Fibroblast of upper back skin (primary cell): ENCODE measurements around the gene CTNND1.
"Not testable (repeated sequence)": the region's sequence is repeated elsewhere in the genome, so short reads cannot be mapped to it uniquely, and the experiment has no call there.

ENCODE experiments used
- DNase-seq: peaks from one replicate; pipeline ENCODE4 v3.0.0-alpha.2; 2013

The CTNND1 gene

DNA sequence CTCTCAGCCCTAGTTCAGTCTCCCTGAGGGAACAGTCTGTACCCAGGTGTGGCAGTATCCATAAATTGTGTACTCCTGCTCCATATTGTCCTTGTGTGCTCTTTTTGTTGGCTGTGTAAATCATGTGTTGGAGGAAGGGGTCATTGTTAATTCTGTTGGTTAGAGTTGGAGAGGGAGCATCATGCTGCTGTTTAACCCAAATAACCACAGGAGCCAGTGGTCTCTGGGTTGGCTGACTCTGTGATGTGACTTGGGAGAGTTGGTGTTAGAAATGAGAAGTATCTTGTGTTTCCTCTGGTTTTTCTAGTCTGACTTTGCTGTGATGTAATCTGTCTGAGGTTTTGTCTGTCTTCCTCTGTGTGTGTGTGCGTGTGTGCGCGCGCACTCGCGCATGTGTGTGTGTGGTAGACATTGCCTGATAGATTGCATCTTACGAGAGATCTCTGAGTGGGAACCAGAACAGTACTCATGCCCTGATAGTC, 30.5 kb downstream of the CTNND1 start:
- peak; percentile 39 for DNase-seq

DNA sequence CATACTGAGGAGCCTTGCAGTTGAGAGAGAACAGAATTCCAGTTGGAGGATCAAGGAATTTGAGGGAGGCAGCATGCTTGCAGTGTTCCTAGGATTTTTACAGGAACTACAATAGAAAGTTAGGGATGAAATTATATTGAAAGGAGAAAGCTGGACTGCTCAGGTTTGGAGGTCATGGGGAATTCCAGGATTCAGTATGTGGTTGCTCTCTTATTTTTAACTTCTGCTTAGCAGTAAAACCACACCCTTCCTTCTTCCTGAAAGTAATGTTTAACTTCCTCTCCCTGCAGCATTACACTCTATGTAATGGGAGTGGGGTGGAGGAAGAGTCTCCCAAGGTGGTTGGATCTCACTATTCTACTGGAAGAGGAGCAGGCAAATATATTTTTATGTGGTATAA, 31.3 kb downstream of the CTNND1 start:
- no peak for DNase-seq

DNA sequence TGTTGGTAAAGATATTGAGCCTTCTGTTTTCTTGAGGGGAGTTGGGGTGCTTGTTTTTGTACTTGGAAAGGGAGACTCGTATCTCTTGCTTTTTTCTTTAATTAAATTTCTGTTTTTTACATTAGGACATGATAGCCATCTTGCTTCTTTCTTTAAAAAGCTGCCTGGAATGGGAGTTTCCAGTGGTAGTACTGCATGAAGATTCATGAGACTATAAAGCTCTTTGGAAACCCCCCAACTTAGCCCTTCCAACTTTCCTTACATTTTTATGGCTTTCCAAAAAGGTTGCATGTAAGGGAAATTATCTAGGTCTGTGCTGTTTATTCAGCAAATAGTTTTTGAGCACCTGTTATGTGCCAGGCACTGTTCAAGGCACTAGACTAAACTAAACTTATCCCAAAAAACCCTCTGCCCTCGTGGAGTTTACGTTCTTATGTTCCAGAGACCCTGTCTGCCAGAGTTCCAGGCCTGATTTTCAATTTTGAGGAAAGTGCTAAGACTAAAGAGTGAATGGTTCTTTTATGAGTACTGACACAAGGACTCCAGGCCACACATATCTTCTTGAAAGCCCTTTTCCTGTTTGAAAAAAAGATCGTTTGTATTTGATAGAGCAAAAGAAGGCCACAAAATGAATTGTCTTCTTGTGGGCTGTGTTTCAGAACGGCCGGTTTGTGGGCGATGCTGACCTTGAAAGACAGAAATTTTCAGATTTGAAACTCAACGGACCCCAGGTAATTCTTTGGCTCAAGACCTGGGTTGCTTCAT, 31.9 kb downstream of the CTNND1 start:
- DNase-seq: no peak

DNA sequence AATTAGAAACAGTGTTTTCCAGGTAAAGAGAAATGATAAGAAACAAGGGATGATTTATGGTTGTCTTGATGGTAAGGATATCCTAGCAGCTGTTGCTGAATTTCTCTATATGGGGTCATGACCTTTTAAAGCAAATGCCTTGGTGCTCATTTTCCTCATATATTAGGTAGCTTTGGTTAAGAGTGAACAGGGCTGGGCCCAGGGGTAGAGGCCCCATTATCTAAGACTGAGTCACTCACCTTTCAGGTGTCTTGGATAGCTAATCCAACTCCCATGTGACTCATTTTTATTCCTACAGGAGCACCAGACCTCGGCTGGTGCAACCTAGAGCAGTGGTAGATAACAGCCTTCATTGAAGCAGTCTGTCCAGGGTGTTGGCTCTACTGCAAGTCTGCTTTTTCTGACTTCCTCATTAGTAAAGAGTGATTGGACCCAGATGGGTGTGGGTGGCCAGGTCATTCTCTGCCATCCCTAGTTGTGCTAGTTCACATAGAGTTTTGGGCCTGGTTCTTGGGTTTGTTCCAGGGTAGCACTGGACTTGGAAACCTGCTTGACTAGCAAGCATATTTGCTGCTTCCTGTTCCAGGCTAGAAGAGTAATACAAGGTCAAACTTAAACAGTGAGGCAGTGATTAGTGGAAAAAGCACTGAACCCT, 37.4 kb downstream of the CTNND1 start:
- peak; percentile 19 for DNase-seq

DNA sequence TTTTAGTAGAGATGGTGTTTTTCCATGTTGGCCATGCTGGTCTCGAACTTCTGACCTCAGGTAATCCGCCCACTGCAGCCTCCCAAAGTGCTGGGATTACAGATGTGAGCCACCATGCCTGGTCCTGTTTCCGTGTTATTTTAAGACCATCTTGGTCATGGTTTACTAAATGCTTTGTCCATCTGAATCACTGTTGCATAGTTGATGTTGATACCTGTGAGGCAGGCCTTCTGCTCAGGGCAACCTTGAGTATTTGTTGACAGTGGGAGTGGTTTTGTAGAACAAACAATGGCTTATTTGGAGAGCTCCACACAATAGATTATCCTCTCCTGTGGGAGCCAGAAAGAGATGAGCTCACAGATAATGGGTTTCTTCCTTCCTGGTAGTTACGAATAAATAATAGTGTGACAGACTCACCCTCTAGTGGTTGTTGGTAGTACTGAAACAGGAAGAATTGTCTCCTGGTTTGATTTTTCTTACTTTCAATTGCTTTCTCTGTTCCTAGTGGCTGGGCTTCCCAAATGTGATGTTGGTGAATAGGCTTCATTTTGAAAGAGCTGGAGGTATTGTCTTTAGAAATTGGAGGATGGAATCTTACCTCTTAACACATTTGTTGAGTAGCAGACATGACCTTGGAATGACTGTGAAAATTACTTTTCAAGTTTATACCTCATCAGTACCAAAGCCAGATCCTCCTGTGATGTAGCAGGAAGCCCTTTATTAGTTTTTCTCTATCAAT, 39.0 kb downstream of the CTNND1 start:
- peak; percentile 61 for DNase-seq

DNA sequence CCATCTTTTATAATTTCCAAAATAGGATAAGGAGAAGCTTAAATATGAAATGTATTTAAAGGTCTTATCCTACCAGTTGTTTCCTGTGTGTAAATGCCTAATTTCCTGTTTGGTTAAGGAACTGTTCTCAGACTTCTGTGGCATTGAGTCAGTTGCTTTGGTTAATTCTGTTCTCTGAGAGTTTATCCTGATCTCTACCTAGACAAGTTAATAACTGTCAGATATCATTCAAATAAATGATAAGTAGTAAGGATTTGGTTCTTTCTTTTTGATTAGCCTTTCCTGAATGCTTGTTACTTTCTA, 39.5 kb downstream of the CTNND1 start:
- DNase-seq: no peak

DNA sequence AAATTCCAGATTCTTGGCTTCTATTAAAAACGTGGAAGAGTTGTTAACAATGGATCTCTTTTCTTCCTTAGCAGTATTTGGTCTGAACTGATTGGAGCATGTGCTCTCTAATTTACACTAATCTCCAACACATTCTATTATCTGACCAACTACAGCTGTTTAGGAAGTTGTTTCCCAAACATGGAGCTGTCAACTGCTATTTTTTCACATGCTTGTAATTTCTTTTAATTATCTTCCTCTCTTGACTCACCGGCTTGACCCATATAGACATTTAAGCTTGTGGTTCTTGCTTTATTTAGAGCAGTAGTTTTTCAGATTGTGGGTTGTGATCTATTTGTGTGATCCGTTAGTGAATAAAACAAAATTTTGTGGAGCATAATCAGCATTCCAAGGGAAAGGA, 40.8 kb downstream of the CTNND1 start:
- no peak for DNase-seq

DNA sequence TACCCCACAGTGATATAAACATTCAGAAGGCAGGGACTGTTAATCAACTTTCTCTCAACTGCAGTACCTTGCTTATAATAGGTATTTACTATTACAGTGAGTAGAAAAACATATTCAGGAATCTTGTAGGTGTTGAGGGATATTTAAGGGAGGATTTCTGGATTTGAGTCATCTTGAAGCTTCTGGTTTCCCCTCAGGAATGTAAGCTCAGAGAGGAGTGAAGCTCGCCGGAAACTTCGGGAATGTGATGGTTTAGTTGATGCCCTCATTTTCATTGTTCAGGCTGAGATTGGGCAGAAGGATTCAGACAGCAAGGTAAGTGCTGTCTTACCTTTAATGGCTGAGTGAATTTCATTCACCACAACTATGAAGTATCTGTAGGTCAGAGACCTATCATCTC, 42.9 kb downstream of the CTNND1 start:
- DNase-seq: no peak

DNA sequence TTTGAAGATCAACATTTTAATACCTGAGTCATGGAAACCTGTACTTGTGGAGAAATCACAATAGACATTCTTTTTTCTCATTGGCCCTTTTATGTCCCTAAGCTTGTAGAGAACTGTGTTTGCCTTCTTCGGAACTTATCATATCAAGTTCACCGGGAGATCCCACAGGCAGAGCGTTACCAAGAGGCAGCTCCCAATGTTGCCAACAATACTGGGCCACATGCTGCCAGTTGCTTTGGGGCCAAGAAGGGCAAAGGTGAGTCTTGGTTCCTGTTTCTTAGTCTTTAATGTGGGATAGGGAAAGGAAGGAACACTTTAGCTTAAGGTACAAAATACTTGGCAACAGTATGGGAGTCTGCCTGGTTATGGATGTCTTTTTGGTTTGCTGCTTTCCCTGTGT, 44.2 kb downstream of the CTNND1 start:
- no peak for DNase-seq

DNA sequence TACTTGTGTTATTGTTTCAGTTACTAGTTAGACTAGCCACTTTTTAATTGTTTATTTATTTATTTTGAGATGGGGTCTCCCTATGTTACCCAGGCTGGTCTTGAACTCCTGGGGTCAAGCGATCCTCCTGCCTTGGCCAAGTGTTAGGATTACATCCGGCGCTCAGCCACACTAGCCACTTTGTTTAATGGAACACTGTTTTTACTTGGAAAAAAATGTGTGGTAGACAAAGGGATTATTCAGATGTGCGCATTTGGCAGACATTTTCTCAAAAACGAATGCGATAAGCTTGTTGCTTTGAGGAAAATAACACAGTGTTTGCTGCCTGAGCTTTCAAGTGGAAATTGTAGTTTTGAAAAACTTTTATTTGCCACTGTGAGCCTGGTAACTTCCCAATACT, 51.0 kb downstream of the CTNND1 start:
- no peak for DNase-seq

DNA sequence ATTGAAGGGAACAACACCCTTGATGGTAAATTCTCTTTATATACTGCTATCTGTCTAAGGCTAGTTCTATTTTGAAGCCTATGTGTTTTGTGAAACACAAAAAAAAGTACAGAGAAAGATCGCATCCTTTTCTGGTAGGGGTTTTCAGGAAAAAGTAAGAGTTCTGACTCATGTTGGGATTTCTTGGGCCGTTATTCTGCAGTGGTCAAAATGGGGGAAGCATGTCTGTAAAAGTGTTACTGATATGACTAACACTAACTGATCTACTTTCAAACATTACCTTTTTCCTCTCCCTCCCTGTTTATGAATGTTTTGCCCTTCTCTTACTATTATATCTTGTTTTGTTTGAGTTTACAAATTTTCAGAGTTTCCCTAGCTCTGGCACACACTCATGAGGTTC, 53.9 kb downstream of the CTNND1 start:
- no peak for DNase-seq

DNA sequence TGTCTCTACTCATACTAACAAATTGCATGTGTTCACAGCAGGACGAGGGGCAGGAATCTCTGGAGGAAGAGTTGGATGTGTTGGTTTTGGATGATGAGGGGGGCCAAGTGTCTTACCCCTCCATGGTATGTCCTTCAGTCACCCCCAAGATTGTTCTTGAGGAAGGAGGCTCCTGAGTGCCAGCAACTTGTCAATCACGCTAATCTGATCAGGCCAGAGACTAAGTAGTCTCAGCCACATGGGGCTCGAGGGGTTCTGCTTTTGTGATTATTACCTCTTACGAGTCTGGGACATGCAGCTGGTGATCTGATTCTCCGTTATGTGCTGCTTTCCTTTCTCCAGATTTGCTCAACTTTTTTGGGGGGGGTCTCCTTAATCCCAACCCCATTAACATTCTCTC, 54.3 kb downstream of the CTNND1 start:
- DNase-seq: no peak

DNA sequence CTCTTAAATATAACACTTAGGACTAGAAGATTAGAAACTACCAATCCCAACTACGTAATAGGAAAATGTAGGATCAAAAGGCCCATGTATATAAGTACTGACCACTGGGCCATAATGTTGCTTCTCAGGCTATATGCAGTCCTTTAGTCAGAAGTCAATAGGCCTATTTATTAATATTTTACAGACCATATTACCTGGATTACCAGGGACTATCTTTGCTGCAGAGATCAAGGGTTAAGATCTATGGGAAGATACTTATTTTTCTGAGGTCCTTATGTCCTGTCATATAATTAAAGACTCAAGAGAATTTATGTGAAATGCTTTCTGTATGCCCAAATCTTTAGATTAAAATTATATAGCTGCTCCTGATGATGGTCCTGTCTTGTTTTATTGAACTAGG, 57.2 kb downstream of the CTNND1 start:
- DNase-seq: no peak

DNA sequence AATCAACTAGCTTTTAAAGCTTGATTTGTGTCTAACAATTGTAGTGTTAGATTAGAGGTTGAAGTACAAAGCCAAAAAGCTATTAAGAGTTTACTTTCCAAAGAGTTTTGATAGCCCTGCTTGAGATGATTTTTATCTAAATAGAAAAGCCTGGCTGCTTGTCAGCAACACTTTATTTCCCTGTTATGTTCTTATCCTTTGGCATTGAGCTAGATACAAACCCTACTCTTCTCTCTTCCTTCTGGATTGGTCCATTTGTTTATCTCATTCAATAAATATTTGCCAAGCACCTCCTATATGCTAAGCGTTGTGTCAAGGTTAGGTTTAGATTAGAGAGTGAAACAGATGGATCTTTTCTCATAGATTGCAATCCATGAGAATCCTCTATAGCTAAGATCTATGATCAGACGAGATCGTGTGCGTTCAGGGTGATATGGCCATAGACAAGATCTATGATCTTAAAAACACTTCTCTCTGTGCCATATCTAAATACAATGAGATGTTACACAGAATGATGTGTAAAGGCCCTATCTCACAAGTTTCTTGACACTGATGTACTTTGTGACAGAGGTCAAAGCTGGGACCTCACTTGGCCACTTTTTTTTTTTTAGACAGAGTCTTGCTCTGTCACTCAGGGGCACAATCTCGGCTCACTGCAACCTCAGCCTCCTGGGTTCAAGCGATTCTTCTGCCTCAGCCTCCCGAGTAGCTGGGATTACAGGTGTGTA, 57.8 kb downstream of the CTNND1 start:
- no peak for DNase-seq

DNA sequence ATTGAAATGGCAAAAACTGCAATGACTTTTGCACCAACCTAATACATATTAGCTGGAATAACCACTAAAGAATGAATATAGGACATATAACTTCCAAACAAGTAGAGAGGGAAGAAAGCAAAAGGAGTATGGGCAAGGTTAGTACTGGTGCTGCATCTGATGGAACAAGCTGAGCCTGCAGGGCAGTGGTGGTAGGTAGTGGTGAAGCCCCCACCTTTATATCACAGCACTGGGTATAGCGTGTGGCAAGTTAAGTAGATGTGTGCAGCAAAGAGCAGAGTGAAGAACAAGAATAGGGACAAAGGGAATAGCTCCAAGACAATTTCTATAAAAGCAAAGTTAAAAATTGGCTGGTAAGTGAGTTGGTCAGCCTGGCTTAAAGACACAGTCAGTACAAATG, 62.3 kb downstream of the CTNND1 start:
- DNase-seq: no peak

DNA sequence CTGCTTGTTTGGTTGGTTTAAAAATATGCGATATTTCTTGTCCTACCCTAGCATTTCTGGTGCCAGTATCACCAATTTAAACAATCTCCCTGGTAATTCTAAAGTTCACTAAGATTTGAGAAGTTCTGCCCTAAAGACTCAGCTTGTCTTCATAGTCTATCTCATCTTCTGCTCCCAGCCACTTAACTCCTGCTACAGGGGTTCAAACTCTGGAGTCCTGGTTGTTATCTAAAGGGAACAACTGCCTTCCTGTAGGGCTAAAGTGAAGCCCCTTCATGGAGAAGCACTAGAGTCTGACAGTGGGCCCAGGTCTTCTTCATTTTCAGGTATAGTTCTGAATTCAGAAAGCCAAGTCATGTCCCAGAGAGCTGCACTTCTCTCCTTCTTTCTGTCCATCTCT, 73.2 kb downstream of the CTNND1 start:
- no peak for DNase-seq

DNA sequence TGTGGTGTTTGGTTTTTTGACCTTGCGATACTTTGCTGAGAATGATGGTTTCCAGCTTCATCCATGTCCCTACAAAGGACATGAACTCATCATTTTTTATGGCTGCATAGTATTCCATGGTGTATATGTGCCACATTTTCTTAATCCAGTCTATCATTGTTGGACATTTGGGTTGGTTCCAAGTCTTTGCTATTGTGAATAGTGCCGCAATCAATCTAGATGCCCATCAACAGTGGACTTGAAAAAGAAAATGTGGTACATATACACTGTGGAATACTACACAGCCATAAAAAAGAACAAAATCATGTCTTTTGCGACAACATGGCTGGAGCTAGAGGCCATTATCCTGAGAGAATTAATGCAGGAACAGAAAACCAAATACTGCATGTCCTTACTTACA, 77.0 kb downstream of the CTNND1 start:
- DNase-seq: not testable (repeated sequence)

DNA sequence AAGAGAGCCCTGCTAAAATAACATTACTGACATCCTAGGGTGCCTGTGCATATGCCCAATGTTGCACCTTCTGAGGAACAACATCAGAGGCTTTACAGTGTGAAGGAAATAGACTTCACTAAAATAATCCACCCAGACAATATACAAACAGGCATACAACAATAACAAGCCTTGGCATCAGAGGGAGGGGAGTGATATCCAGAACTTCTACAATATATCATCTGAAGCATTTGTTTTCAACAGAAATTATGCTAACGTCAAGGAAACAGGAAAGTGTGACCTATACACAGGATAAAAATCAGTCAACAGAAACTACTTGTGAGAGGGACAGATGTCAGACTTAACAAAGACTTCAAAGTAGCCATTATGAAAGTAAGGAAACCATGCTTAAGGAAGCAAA, 81.3 kb downstream of the CTNND1 start:
- no peak for DNase-seq

DNA sequence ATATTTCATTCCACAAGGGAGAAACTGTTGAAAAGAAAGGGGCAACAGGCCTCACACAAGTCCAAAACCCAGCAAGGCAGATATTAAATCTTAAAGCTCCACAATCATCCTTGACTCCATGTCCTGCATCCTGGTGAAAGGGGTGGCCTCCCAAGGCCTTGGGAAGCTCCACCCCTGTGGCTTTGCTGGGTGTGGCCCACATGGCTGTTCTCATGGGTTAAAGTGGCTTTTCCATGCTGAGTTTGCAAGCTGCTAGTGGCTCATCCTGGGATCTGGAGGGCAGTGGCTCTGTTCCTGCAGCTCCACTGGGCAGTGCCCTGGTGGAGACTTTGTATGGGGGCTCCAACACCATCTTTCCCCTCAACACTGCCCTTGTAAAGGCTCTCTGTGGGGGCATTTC, 106.4 kb downstream of the CTNND1 start:
- no peak for DNase-seq

DNA sequence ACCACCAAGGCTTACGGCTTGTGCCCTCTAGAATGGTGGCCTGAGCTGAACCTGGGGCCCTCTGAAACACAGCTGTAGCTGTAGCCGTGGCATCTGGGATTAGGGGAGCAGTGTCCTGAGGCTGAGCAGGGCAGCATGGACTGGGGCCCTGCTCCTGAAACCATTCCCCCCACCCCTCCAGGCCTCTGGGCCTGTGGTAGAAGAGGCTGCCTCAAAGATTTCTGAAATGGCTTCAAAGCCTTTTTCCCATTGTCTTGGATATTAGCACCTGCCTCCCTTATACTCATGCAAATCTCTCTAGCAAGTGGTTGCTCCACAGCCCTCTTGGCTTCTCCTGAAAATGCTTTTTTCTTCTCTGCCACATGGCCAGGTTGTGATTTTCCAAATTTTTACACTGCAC, 106.9 kb downstream of the CTNND1 start:
- no peak for DNase-seq
